GM18868 (cell line): ENCODE measurements around the gene MSH3.
"Not testable (repeated sequence)": the region's sequence is repeated elsewhere in the genome, so short reads cannot be mapped to it uniquely, and the experiment has no call there.

ENCODE experiments used
- ATAC-seq: cut with Tn5 transposase; IDR thresholded peaks from one replicate; pipeline ENCODE4 v1.9.1; 2021; ENCODE audit warnings: mild to moderate bottlenecking, moderate library complexity; ENCODE audit not compliant: unreplicated experiment

Gene MSH3

DNA sequence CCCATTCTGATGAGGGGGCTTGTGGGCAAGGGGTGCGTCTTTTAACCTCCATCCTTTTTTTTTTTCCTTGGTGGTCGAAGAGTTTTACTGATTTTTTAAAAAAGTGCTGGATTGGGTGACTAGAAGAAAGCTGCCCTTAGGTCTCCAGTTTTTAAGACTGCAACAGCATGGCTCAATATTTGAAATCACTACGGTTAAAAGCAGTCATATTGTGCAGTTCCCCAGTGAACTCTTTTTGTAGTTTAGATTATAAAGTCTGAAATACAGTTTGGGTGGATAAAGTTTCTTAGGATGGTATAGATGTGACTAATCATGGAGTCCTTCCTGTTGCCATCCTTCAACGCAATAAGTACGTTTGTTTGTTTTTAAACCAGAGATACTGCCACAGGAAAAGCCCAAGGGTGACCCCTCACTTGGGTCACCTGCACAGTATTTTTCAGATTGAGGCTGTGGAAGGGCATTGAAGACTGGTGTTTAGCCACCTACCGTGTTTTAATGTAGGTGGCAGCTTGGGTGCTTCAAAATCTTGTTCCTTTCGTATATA, 851 bp downstream of the MSH3 start:
- ATAC-seq, result no peak

DNA sequence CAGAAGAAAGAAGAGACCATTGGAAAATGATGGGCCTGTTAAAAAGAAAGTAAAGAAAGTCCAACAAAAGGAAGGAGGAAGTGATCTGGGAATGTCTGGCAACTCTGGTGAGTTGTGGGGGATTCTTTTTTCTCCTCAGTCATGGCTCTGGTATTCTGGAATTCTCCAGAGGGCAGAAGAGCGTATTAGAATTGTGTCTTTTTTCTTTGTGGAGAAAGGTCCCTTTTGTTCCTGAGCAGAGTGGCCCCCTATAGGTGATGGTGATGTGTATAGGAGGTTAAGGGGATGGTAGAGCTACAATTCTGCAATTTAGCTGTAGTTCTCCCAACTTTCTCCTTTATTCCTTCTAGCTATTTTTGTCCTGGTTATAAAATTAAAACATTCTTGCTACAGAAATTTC, 2.0 kb downstream of the MSH3 start:
- ATAC-seq, result no peak

DNA sequence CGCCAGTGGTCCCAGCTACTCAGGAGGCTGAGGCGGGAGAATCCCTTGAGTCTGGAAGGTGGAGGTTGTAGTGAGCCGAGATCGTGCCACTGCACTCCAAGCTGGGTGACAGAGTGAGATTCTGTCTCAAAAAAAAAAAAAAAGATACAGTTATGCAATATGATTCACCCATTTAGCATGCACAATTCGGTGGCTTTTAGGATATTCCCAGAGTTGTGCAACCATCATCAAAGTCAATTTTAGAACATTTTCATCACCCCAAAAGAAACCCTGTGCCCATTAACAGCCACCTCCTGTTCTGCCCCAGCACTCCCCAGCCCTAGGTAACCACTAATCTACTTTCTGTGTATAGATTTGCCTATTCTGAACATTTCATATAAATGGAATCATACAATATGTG, 4.7 kb downstream of the MSH3 start:
- ATAC-seq, result no peak

DNA sequence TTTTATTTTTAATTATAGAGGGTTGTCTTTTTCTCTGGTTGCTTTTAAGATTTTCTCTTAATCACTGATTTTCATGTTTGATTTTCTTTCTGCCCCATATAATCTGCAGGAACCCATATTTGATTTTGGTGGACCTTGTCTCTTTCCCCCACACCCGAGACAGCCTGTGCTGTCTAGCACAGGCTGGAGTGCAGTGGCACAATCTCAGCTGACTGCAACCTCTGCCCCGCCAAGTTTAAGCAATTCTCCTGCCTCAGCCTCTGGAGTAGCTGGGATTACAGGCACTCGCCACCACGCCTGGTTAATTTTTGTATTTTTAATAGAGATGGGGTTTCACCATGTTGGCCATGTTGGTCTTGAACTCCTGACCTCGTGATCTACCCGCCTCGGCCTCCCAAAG, 6.2 kb downstream of the MSH3 start:
- not testable (repeated sequence) for ATAC-seq

DNA sequence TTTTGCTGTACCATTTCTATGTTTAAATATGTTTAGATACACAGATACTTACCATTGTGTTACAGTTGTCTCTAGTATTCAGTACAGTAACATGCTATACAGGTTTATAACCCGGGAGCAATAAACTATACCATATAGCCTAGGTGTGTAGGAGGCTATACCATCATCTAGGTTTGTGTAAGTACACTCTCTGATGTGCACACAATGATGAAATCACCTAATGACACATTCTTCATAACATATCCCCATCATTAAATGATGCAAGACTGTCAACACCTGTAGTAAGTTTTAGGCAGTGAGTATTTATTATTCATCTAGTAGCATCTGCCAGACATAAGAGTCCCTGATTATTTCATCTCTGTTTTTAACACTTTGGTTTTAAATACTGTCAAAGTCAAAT, 7.7 kb downstream of the MSH3 start:
- no peak for ATAC-seq

DNA sequence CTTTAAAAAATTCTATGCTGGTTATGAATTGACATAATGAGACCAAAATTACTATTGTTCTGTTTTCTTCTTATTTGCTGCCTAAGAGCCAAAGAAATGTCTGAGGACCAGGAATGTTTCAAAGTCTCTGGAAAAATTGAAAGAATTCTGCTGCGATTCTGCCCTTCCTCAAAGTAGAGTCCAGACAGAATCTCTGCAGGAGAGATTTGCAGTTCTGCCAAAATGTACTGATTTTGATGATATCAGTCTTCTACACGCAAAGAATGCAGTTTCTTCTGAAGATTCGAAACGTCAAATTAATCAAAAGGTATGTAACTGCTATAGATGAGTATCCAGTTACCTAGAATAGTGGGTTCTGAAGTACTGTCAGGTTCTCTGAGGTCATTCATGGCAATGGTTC, 10.6 kb downstream of the MSH3 start:
- no peak for ATAC-seq

DNA sequence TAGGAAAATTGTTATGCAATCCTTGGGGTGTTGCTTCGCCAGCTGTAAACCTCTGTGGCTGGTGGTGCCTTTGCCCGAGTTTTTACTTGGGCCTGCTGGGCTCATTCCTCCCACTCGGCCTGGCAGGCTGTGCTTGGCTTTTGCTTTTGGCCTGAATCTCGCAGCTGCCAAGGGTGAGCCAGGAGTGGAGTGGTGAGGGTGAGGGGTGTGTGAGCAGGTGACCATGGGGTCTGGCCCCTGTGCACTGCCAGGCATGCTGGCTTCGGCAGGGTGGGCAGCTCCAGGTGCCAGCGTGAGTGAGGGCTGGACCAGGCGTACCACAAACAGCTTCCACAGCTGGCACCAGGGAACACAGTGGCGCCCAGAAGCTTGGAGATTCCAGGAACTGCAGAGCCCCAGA, 12.9 kb downstream of the MSH3 start:
- no peak for ATAC-seq

DNA sequence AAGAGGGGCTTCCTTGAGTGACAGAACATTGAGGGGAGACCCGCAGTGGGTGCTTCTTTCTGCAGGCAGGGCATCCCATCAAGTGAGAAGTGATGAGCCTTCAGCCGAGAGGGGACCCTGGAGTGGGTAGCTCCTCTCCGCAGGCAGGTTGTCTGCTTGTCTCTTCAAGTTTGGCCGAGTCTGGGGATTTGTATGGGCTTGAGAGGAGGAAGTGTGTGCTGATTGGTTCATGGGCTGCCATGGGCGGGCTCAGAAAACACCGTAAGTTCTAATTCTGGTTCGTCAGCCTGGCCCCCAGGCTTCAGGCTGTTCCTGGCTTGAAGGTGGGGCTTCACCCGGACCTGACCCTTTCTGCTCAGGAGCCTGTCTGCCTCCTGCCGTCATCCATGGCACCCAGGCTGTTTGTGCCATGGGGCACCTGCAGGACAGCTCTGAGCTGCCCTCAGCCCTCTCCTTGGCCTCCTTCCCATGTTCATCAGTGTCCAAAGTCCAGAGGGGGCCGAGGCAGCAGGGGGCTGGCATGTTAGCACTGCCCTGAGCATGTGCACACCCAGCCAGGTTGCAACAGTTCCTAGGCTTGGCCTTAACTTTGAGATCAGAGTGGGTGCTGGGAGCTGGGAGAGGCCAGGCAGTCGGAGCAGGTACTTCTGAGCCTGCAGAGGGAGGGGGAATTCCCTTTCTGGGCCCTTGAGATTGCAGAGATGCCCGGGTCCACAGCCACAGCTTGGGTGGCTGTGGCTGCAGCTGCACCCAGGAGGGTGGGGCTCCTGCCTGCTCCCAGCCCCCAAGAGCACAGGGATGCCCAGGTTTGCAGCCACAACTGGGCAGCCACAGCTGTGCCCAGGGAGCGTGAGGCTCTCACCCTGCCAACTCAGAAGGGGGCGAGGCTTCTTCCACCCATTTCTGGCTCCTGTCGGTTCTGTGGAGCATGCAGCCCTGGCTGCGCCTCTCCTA, 13.8 kb downstream of the MSH3 start:
- peak; percentile 90 for ATAC-seq

DNA sequence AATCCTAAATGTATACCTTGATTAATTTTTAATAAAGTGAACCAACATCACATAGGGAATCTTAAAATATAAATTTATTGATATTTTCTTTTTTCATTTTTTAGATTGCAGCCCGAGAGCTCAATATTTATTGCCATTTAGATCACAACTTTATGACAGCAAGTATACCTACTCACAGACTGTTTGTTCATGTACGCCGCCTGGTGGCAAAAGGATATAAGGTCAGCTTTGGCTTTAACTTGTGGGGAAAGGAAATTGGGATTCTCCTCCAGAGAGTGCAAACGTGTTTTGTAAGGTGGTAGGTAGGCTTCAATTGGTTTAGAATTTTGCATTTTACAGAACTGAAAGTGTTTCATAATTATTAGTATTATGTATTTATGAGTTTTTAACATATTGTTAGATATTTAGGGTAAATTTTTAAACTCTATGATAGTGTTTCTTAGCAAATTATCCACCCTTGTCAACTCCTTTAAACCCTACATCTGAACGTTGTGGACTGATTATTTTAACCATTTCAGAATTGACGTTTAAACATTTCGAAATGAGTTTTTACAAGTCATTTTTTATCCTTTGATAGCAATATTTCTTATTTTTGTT, 17.8 kb downstream of the MSH3 start:
- peak; percentile 32 for ATAC-seq

DNA sequence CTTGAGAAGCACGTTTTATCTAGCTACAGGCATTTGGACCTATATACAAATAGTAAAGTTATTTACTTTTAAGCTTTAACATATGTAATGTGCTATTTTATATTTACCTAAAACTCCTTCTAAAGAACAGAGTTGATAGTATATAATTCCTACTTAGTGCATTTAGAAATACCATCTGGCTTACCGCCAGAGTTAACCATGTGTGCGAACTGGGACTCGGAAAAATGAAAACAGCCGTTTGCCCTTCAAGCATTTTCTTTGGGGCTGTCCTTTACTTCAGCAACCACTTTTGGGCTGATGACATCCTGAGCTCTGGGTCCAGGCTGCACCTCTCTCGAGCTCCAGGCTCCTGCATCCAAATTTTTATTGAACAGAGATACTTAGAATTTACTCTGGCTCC, 22.3 kb downstream of the MSH3 start:
- ATAC-seq, result no peak

DNA sequence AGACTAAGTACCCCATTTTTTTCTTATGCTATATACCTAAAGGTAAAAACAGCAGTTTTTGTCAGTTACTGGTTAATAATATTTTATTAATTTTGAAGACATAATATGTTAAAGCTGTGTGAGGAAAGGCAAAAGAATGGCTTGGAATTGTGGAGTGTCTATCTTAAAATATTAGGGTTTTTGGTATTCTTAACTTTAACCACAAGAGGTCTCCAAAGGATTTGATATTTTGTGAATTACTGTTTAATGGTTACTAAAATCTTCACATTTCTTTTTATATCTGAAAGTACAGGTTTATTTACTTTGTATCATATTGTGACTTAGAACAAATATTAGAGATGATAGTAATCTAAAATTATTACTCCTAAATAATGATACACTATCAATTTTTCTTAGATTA, 32.3 kb downstream of the MSH3 start:
- no peak for ATAC-seq

DNA sequence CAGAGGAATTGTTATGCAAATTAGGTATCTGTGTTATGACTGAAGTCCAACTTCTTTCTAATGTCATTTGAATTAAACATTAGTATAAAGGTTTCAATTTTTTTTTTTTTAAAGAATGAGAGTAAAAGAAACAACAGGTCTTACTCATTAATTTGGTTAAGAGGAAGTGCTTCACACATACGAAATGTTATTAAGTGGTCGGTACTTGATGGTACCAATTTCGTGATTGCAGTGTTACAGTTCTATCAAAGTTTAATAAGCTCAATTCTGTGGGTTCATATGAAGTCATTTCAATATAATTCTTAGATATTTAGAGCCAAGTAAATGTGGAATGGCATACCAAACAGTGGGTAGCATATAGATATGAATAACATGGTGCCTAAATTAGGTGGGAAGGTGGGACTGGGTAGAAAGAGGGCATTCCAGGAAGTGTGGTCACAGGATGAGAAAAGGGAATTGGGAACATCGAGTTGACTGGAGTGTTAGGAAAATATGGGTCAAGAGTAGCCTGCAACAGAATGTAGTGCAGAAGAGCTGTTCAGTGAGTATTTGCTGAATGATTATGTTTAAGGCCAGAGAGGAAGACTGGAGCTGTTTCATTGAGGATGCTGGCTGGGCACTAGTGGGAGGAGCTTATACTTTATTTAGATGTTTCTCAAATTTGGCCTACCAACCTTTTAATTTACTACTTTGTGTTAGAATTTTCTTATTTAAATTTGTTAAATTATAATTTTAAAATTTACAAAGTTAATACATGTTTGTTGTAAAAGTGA, 34.4 kb downstream of the MSH3 start:
- ATAC-seq, result no peak

DNA sequence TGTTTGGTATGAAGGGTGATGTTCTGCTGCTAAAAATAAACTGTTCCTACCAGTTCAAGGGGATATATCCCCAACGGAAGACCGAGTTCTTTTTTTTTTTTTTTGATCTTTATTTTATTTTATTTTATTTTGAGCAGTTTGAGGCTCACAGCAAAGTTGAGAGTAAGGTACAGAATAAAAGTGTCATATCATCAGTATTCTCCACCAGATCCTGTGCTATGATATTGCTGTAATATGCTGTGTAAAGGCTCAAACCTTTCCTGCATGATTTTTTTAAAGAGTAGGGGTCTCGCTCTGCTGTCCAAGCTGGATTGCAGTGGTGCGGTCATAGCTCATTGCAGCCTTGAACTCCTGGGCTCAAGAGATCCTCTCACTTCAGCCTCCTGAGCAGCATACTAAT, 35.2 kb downstream of the MSH3 start:
- ATAC-seq, result no peak

DNA sequence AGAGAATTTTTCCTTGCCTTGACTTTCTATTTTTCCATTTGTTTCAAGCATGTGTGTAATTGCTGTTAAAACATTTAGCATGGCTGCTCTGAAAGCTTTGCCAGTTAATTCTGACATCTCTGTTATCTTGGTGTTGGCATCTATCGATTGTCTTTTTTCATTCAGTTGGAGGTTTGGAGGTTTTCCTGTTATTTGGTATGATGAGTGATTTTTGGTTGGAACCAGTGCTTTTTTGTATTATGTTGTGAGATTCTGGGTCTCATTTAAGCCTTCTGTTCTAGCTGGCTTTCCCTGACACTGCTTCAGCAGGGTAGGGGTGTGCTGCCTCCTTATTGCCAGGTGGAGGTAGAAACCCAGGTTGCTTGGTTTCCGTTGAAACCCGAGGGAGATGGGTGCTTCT, 41.2 kb downstream of the MSH3 start:
- ATAC-seq, result no peak

DNA sequence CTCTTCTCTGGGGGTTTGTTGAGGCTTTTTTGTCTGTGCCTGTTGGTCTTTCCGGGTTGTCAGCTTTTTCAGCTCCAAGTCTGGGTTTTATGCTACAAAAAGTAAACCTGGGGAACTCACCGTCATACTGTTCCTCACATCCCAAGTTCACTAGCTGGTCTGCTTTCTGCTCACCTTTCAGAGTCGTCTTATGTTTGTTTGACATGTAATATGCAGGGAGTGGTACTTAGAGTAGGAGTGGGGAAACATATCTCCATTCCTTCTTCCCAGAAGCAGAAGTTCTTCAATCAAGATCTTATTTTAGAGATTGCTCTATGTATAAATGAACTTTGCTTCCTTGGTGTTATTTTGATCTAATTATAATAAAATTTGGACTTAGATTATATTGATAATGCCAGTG, 42.0 kb downstream of the MSH3 start:
- ATAC-seq, result no peak

DNA sequence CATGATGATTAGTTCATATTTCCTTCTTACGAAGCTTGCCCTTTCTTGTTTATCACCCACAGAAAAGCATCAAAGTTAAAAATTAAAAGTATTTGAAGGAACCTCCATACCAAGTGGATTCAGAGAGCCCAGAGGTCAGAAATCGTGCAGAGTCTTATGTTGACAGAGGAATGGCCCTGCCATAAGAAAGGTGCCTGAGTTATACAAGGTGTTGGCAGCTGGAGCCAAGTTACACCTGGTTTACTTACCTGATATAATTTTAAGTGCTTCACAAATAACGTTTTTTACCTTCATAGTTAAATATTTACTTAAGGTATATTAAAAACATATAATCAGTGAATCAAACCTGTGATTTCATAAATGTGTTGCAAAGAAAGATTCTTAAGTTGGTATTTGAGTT, 42.6 kb downstream of the MSH3 start:
- no peak for ATAC-seq

DNA sequence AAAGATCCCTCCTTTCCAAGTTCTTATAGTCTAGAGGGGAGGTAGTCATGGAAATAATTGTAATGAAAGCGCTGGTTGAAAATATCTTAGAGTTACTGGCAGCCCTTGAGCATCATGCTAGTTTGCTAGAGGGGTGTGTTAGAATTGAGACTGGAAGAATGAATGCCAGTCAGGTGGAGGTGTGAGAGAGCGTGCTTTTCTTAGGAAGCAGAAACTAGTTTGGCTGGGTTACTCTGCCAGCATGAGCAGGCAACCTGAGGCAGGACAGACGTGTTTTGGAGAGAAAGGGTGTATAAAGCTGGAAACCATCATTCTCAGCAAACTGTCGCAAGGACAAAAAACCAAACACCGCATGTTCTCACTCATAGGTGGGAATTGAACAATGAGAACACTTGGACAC, 43.9 kb downstream of the MSH3 start:
- ATAC-seq, result no peak

DNA sequence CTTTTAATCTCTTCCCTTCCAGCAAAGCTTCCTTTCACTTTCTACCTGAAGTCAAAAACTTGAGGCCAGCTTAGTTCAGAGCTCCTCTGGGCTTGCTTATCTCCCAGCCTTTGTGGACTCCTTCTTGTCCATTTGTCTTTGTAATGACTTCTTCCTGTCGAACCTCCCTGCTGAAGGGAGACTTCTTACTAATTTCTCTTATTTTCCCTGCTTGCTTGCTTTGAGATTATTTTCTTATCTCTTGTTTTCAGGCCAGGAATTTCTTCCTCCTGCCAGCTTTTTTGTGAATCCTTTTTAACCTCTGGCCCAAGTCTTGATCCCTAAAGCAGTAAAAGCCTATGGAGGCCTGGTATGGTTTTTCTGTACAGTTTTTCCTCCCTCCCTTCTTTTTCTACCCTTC, 47.1 kb downstream of the MSH3 start:
- ATAC-seq, result no peak

DNA sequence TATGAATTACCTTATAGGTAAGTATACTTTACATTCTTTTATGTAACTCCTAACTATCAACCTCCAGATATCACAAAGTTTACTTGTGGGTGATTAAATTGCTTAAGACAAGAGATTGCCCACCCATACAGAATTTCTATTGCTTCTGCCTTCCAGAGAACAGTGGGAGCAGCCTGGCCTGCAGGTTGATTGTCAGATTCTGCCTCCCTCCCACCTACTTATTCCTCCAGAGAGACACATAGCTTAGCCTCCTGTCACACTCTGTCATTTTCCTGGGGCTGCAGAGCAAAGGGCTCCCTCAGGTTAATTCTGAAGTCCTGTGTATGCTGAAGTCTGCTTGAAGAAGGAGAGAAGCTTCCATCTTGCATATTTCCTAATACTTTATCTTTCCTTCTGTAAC, 48.8 kb downstream of the MSH3 start:
- no peak for ATAC-seq

DNA sequence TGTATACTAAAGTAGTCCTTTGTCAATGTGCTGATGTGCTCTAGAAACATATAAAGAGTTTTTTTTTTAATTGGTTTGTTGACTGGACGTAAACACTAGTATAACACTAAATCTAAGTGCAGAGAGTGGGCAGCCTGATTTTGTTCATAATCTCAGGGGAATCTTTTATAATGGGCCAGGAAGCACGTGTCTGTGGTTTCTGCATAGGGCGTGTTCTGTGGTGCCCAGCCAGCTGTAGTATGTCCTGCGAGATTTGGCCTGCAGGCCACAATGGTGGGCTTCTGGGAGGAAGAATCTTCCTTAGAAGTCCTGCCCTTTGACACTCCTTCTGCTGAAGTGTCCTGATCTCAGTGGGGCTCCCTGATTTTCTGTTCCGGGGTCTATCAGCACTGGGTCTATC, 49.3 kb downstream of the MSH3 start:
- no peak for ATAC-seq

DNA sequence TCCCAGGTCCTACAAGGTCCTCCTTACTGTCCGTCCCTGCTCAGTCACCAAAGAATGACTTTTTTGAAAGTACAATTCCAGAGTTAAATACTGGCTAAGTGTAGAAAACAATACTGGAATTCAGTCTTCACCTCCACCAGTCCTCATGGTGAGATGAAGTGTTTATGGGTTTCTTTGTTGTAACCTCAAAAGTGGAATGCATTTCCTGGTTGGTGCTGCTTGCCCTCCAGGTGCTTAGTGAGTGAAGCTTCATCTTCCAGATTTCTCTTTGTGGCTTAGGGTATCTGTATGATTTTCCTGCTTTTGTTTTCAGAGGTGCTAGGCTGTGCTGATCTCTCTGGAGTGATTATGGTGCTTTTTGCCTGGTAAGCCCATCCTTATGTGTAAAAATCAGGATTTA, 49.8 kb downstream of the MSH3 start:
- ATAC-seq, result no peak
